ENCODE results near the gene POR. TPM values are rescaled to one million over a fixed set of nuclear protein-coding genes. Genes with fewer than 3 reads are reported as not detected.

POR gene
- total RNA-seq, 4 donors from 2014 or later, result 10.0 to 122 (median 69.2) TPM

- H3K9me3 ChIP-seq, result no peaks in the 10 kb centered on the region
- no peak for DNase-seq
- intact Hi-C loops (cut with DNase I; ENCODE audit: low total_unique reads), result no loop called here
- no peaks in the 10 kb centered on the region for H3K36me3 ChIP-seq
- H3K4me1 ChIP-seq, result peaks cover 0 to 3% of the 10 kb centered on the region in 2 donors
- H3K27ac ChIP-seq, result no peak overlapping the region
- no peak for TF ChIP-seq CTCF (IDR thresholded peaks at IDR 0.05)
- no peak for TF ChIP-seq POLR2A (IDR thresholded peaks at IDR 0.05)
- H3K4me3 ChIP-seq, result no peak overlapping the region
- H3K27me3 ChIP-seq, result no peaks in the 10 kb centered on the region
Measured at GRCh38 chr7:75938921-75939320, 24.0 kb downstream of the POR start.

- no peaks in the 10 kb centered on the region for H3K27me3 ChIP-seq
- TF ChIP-seq CTCF (IDR thresholded peaks at IDR 0.05) (no peak), POLR2A (IDR thresholded peaks at IDR 0.05) (no peak)
- H3K9me3 ChIP-seq, result no peaks in the 10 kb centered on the region
- DNase-seq, result no peak
- no peak overlapping the region for H3K27ac ChIP-seq
- intact Hi-C loops (cut with DNase I; ENCODE audit: low total_unique reads), result no loop called here
- no peak overlapping the region for H3K4me3 ChIP-seq
- no peaks in the 10 kb centered on the region for H3K4me1 ChIP-seq
- no peaks in the 10 kb centered on the region for H3K36me3 ChIP-seq
Measured at GRCh38 chr7:75943864-75944263, 28.9 kb downstream of the POR start.

GRCh38 chr7:75944507-75944906 lies 29.6 kb downstream of the POR start:
- TF ChIP-seq POLR2A (IDR thresholded peaks at IDR 0.05), result no peak
- no peak for TF ChIP-seq CTCF (IDR thresholded peaks at IDR 0.05)
- H3K27ac ChIP-seq, result no peak overlapping the region
- no peaks in the 10 kb centered on the region for H3K4me1 ChIP-seq
- DNase-seq, result no peak
- H3K9me3 ChIP-seq, result no peaks in the 10 kb centered on the region
- intact Hi-C loops (cut with DNase I; ENCODE audit: low total_unique reads), result no loop called here
- H3K4me3 ChIP-seq, result no peak overlapping the region
- H3K27me3 ChIP-seq, result no peaks in the 10 kb centered on the region
- H3K36me3 ChIP-seq, result no peaks in the 10 kb centered on the region

- no peaks in the 10 kb centered on the region for H3K27me3 ChIP-seq
- intact Hi-C loops (cut with DNase I; ENCODE audit: low total_unique reads), result no loop called here
- no peak for DNase-seq
- TF ChIP-seq POLR2A (IDR thresholded peaks at IDR 0.05), result no peak
- TF ChIP-seq CTCF (IDR thresholded peaks at IDR 0.05), result no peak
- no peak overlapping the region for H3K4me3 ChIP-seq
- no peaks in the 10 kb centered on the region for H3K9me3 ChIP-seq
- no peaks in the 10 kb centered on the region for H3K36me3 ChIP-seq
- no peaks in the 10 kb centered on the region for H3K4me1 ChIP-seq
- H3K27ac ChIP-seq, result no peak overlapping the region
Measured at GRCh38 chr7:75945297-75946168, 30.6 kb downstream of the POR start.

GRCh38 chr7:75946207-75946855 lies 31.4 kb downstream of the POR start:
- no peak for DNase-seq

More at GRCh38 chr7:75946207-75946855, 31.4 kb downstream of the POR start:
- no peaks in the 10 kb centered on the region for H3K27me3 ChIP-seq
- H3K4me3 ChIP-seq, result no peak overlapping the region
- no peak overlapping the region for H3K27ac ChIP-seq
- intact Hi-C loops (cut with DNase I; ENCODE audit: low total_unique reads), result no loop called here
- no peaks in the 10 kb centered on the region for H3K36me3 ChIP-seq
- H3K9me3 ChIP-seq, result no peaks in the 10 kb centered on the region
- H3K4me1 ChIP-seq, result no peaks in the 10 kb centered on the region
- TF ChIP-seq CTCF (IDR thresholded peaks at IDR 0.05), result no peak
- TF ChIP-seq POLR2A (IDR thresholded peaks at IDR 0.05), result no peak

Data from uterus (tissue), 4 donors.